ENCODE results near the gene IRX1.

IRX1 gene

DNA sequence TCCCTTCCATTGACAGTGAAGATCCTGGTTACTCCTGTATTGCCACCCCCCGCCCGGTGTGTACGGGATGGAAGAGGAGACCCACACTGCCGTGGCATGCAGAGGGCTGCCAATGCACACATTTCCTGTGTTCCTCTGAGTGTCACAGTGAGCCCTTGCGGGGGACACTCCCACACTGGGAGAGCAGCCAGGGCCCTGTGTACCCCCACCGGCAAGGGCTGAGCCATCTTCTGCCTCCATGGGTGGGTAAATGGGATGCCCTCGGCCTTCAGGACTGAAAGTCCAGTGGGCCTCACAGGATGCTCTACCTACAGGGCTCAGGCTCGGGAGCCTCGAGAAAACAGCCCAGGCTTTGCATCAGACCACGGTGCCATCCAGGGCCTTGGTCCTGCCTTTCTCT lies 18.1 kb downstream of the IRX1 start:
- Histone ChIP-seq H3K27me3 (ENCODE audit: control insufficient read depth in 2 of 2, insufficient read depth in 2 of 2, low read length in 2 of 2) (no peaks in the 10 kb centered on the region), H3K4me3 (ENCODE audit: low read length in 2 of 2) (no peak overlapping the region), H3K9me3 (ENCODE audit: control insufficient read depth in 2 of 2, low read length in 2 of 2) (no peaks in the 10 kb centered on the region), H3K4me1 (ENCODE audit: control insufficient read depth in 2 of 2, insufficient read depth in 2 of 2, low read length in 2 of 2) (no peaks in the 10 kb centered on the region), H3K27ac (ENCODE audit: low read depth in 2 of 2, low read length in 2 of 2) (no peak overlapping the region), H3K36me3 (ENCODE audit: control insufficient read depth in 2 of 2, insufficient read depth in 2 of 2, low read length in 2 of 2) (no peaks in the 10 kb centered on the region), H3K9ac (ENCODE audit: low read depth in 1 of 2, low read length in 2 of 2) (no peak overlapping the region)

DNA sequence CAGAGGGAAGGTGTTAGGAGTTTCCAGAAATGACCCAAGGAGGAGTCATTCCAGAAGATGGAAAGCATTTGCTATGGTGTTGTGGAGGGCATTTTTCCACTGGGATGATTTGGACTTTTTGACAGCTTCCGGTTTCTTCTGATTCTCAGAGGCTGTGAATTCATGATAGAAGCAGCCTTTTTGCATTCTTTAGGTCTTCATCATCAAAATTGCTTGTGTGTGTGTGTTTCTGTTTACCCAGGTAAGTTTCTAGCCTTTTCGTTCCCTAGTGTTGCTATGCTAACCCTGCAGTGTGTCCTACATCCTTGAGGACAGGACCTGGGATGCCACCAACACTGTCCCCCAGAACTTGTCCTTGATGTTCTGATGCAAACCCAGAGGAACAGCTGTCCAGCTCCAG lies 19.6 kb downstream of the IRX1 start:
- H3K27me3 ChIP-seq (ENCODE audit: control insufficient read depth in 2 of 2, insufficient read depth in 2 of 2, low read length in 2 of 2) = no peaks in the 10 kb centered on the region
- H3K9me3 ChIP-seq (ENCODE audit: control insufficient read depth in 2 of 2, low read length in 2 of 2) = no peaks in the 10 kb centered on the region
- no peak overlapping the region for H3K4me3 ChIP-seq (ENCODE audit: low read length in 2 of 2)
- no peak overlapping the region for H3K9ac ChIP-seq (ENCODE audit: low read depth in 1 of 2, low read length in 2 of 2)
- no peaks in the 10 kb centered on the region for H3K36me3 ChIP-seq (ENCODE audit: control insufficient read depth in 2 of 2, insufficient read depth in 2 of 2, low read length in 2 of 2)
- H3K4me1 ChIP-seq (ENCODE audit: control insufficient read depth in 2 of 2, insufficient read depth in 2 of 2, low read length in 2 of 2) = no peaks in the 10 kb centered on the region
- H3K27ac ChIP-seq (ENCODE audit: low read depth in 2 of 2, low read length in 2 of 2) = no peak overlapping the region

GRCh38 chr5:3615829-3616228 lies 20.2 kb downstream of the IRX1 start:
- Histone ChIP-seq H3K9me3 (ENCODE audit: control insufficient read depth in 2 of 2, low read length in 2 of 2) (no peaks in the 10 kb centered on the region), H3K4me3 (ENCODE audit: low read length in 2 of 2) (no peak overlapping the region), H3K27me3 (ENCODE audit: control insufficient read depth in 2 of 2, insufficient read depth in 2 of 2, low read length in 2 of 2) (no peaks in the 10 kb centered on the region), H3K36me3 (ENCODE audit: control insufficient read depth in 2 of 2, insufficient read depth in 2 of 2, low read length in 2 of 2) (no peaks in the 10 kb centered on the region), H3K4me1 (ENCODE audit: control insufficient read depth in 2 of 2, insufficient read depth in 2 of 2, low read length in 2 of 2) (no peaks in the 10 kb centered on the region), H3K9ac (ENCODE audit: low read depth in 1 of 2, low read length in 2 of 2) (no peak overlapping the region), H3K27ac (ENCODE audit: low read depth in 2 of 2, low read length in 2 of 2) (no peak overlapping the region)

DNA sequence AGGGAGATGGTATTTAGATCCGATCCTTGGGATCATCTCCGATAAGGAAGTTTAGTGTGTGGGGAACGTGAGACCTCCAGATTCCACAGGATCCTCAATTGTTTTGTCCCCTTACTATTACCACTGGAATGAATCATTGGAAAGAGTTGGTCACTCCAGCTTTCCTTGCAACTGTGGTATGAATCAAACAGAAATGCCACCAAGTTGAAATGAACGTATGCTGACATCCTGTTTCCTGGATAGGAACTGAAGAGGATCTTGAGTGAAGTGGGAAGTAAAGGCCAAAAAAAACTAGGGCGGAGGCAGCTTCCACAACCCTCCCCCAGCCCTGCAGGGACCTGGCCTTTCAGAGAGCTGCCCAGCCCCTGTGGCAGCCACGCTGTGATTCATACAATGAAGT lies 23.9 kb downstream of the IRX1 start:
- Histone ChIP-seq H3K4me3 (ENCODE audit: low read length in 2 of 2) (no peak overlapping the region), H3K27ac (ENCODE audit: low read depth in 2 of 2, low read length in 2 of 2) (no peak overlapping the region), H3K9me3 (ENCODE audit: control insufficient read depth in 2 of 2, low read length in 2 of 2) (no peaks in the 10 kb centered on the region), H3K36me3 (ENCODE audit: control insufficient read depth in 2 of 2, insufficient read depth in 2 of 2, low read length in 2 of 2) (no peaks in the 10 kb centered on the region), H3K27me3 (ENCODE audit: control insufficient read depth in 2 of 2, insufficient read depth in 2 of 2, low read length in 2 of 2) (no peaks in the 10 kb centered on the region), H3K9ac (ENCODE audit: low read depth in 1 of 2, low read length in 2 of 2) (no peak overlapping the region), H3K4me1 (ENCODE audit: control insufficient read depth in 2 of 2, insufficient read depth in 2 of 2, low read length in 2 of 2) (no peaks in the 10 kb centered on the region)

DNA sequence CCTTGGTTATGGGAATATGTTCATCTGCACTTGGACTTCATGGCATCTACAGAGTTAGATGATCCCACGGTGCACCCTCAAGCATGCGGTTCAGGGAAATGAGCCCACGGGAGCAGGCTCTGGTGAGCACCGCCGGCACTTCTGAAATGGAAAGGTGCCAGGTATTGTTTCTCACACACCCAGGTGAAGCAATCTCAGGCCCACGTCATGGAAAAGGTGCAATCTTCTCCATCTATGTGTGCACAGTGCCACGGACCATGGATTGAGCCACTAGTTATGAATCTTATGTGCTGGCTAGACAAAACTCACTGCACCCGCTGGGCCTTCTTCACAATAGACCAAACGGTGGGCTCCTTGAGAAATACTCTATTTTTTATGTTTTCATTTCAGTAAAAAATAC lies 27.3 kb downstream of the IRX1 start:
- Histone ChIP-seq H3K9ac (ENCODE audit: low read depth in 1 of 2, low read length in 2 of 2) (no peak overlapping the region), H3K36me3 (ENCODE audit: control insufficient read depth in 2 of 2, insufficient read depth in 2 of 2, low read length in 2 of 2) (no peaks in the 10 kb centered on the region), H3K9me3 (ENCODE audit: control insufficient read depth in 2 of 2, low read length in 2 of 2) (peaks cover 0 to 2% of the 10 kb centered on the region in 2 donors), H3K4me3 (ENCODE audit: low read length in 2 of 2) (no peak overlapping the region), H3K27ac (ENCODE audit: low read depth in 2 of 2, low read length in 2 of 2) (no peak overlapping the region), H3K4me1 (ENCODE audit: control insufficient read depth in 2 of 2, insufficient read depth in 2 of 2, low read length in 2 of 2) (no peaks in the 10 kb centered on the region), H3K27me3 (ENCODE audit: control insufficient read depth in 2 of 2, insufficient read depth in 2 of 2, low read length in 2 of 2) (no peaks in the 10 kb centered on the region)

- Histone ChIP-seq H3K9ac (ENCODE audit: low read depth in 1 of 2, low read length in 2 of 2) (no peak overlapping the region), H3K27ac (ENCODE audit: low read depth in 2 of 2, low read length in 2 of 2) (no peak overlapping the region), H3K4me3 (ENCODE audit: low read length in 2 of 2) (no peak overlapping the region), H3K36me3 (ENCODE audit: control insufficient read depth in 2 of 2, insufficient read depth in 2 of 2, low read length in 2 of 2) (no peaks in the 10 kb centered on the region), H3K4me1 (ENCODE audit: control insufficient read depth in 2 of 2, insufficient read depth in 2 of 2, low read length in 2 of 2) (no peaks in the 10 kb centered on the region), H3K27me3 (ENCODE audit: control insufficient read depth in 2 of 2, insufficient read depth in 2 of 2, low read length in 2 of 2) (no peaks in the 10 kb centered on the region), H3K9me3 (ENCODE audit: control insufficient read depth in 2 of 2, low read length in 2 of 2) (peaks cover 0 to 2% of the 10 kb centered on the region in 2 donors)
These were observed 30.0 kb downstream of the IRX1 start for GRCh38 chr5:3625626-3626025.

DNA sequence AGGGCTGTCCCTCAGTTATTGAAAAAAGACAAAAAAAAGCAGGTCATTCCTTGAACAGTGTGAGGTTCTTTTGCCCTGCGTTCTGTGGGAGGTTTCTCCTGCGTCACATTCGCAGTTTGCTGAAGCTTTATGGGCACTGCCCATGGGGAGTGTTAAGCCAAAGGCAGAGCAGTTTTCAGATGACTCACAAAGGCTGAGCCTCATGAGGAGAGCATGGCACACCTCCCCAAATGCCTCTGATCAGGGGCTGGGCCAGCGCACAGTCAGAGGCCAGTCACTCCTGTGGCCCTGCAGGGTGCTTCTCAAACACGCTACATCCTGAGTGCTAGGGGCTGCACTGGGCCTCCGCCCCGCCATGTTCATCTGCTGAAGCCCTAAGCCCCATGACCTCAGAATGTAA lies 38.4 kb downstream of the IRX1 start:
- peaks cover 3 to 5% of the 10 kb centered on the region in 2 donors for H3K9me3 ChIP-seq (ENCODE audit: control insufficient read depth in 2 of 2, low read length in 2 of 2)
- H3K27ac ChIP-seq (ENCODE audit: low read depth in 2 of 2, low read length in 2 of 2) = no peak overlapping the region
- H3K4me1 ChIP-seq (ENCODE audit: control insufficient read depth in 2 of 2, insufficient read depth in 2 of 2, low read length in 2 of 2) = no peaks in the 10 kb centered on the region
- no peak overlapping the region for H3K9ac ChIP-seq (ENCODE audit: low read depth in 1 of 2, low read length in 2 of 2)
- H3K36me3 ChIP-seq (ENCODE audit: control insufficient read depth in 2 of 2, insufficient read depth in 2 of 2, low read length in 2 of 2) = no peaks in the 10 kb centered on the region
- no peak overlapping the region for H3K4me3 ChIP-seq (ENCODE audit: low read length in 2 of 2)
- H3K27me3 ChIP-seq (ENCODE audit: control insufficient read depth in 2 of 2, insufficient read depth in 2 of 2, low read length in 2 of 2) = no peaks in the 10 kb centered on the region

GRCh38 chr5:3639175-3639574 lies 43.5 kb downstream of the IRX1 start:
- H3K4me1 ChIP-seq (ENCODE audit: control insufficient read depth in 2 of 2, insufficient read depth in 2 of 2, low read length in 2 of 2) = no peaks in the 10 kb centered on the region
- H3K9me3 ChIP-seq (ENCODE audit: control insufficient read depth in 2 of 2, low read length in 2 of 2) = peaks cover 3 to 5% of the 10 kb centered on the region in 2 donors
- no peaks in the 10 kb centered on the region for H3K27me3 ChIP-seq (ENCODE audit: control insufficient read depth in 2 of 2, insufficient read depth in 2 of 2, low read length in 2 of 2)
- no peak overlapping the region for H3K9ac ChIP-seq (ENCODE audit: low read depth in 1 of 2, low read length in 2 of 2)
- H3K36me3 ChIP-seq (ENCODE audit: control insufficient read depth in 2 of 2, insufficient read depth in 2 of 2, low read length in 2 of 2) = no peaks in the 10 kb centered on the region
- no peak overlapping the region for H3K27ac ChIP-seq (ENCODE audit: low read depth in 2 of 2, low read length in 2 of 2)
- H3K4me3 ChIP-seq (ENCODE audit: low read length in 2 of 2) = no peak overlapping the region

DNA sequence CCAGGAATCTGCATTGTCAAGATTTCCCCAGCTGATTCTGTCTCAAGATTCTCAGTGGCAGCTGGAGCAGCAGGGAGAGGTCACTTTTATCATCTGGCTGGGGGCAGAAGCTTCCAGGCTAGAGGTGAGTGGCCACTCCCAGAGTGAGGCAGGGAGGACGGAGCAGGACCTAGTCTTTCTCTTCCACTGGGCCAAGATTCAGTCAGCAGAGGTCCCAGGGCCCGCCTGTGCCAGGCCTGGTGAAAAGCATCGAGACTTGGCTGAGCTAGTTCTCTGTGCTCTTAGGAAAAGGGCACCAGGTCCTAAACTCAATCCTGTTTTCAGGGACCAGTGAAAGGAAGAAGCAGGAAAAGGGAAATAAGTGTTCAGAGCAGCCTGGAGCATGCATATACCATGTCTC lies 46.6 kb downstream of the IRX1 start:
- no peak overlapping the region for H3K9ac ChIP-seq (ENCODE audit: low read depth in 1 of 2, low read length in 2 of 2)
- no peak overlapping the region for H3K27ac ChIP-seq (ENCODE audit: low read depth in 2 of 2, low read length in 2 of 2)
- no peaks in the 10 kb centered on the region for H3K27me3 ChIP-seq (ENCODE audit: control insufficient read depth in 2 of 2, insufficient read depth in 2 of 2, low read length in 2 of 2)
- no peaks in the 10 kb centered on the region for H3K4me1 ChIP-seq (ENCODE audit: control insufficient read depth in 2 of 2, insufficient read depth in 2 of 2, low read length in 2 of 2)
- no peaks in the 10 kb centered on the region for H3K9me3 ChIP-seq (ENCODE audit: control insufficient read depth in 2 of 2, low read length in 2 of 2)
- no peaks in the 10 kb centered on the region for H3K36me3 ChIP-seq (ENCODE audit: control insufficient read depth in 2 of 2, insufficient read depth in 2 of 2, low read length in 2 of 2)
- H3K4me3 ChIP-seq (ENCODE audit: low read length in 2 of 2) = no peak overlapping the region

- Histone ChIP-seq H3K4me3 (ENCODE audit: low read length in 2 of 2) (no peak overlapping the region), H3K9ac (ENCODE audit: low read depth in 1 of 2, low read length in 2 of 2) (no peak overlapping the region), H3K4me1 (ENCODE audit: control insufficient read depth in 2 of 2, insufficient read depth in 2 of 2, low read length in 2 of 2) (no peaks in the 10 kb centered on the region), H3K36me3 (ENCODE audit: control insufficient read depth in 2 of 2, insufficient read depth in 2 of 2, low read length in 2 of 2) (no peaks in the 10 kb centered on the region), H3K27ac (ENCODE audit: low read depth in 2 of 2, low read length in 2 of 2) (no peak overlapping the region), H3K9me3 (ENCODE audit: control insufficient read depth in 2 of 2, low read length in 2 of 2) (no peaks in the 10 kb centered on the region), H3K27me3 (ENCODE audit: control insufficient read depth in 2 of 2, insufficient read depth in 2 of 2, low read length in 2 of 2) (no peaks in the 10 kb centered on the region)
These were observed 54.7 kb downstream of the IRX1 start for GRCh38 chr5:3650320-3650719.

GRCh38 chr5:3650868-3651267 lies 55.2 kb downstream of the IRX1 start:
- no peak overlapping the region for H3K27ac ChIP-seq (ENCODE audit: low read depth in 2 of 2, low read length in 2 of 2)
- H3K9ac ChIP-seq (ENCODE audit: low read depth in 1 of 2, low read length in 2 of 2) = no peak overlapping the region
- H3K4me3 ChIP-seq (ENCODE audit: low read length in 2 of 2) = no peak overlapping the region
- H3K4me1 ChIP-seq (ENCODE audit: control insufficient read depth in 2 of 2, insufficient read depth in 2 of 2, low read length in 2 of 2) = no peaks in the 10 kb centered on the region
- no peaks in the 10 kb centered on the region for H3K36me3 ChIP-seq (ENCODE audit: control insufficient read depth in 2 of 2, insufficient read depth in 2 of 2, low read length in 2 of 2)
- H3K9me3 ChIP-seq (ENCODE audit: control insufficient read depth in 2 of 2, low read length in 2 of 2) = no peaks in the 10 kb centered on the region
- no peaks in the 10 kb centered on the region for H3K27me3 ChIP-seq (ENCODE audit: control insufficient read depth in 2 of 2, insufficient read depth in 2 of 2, low read length in 2 of 2)

All from mucosa of rectum (tissue), 2 donors.